Lower lobe of right lung (tissue), 2 donors: ENCODE data around the gene BACH2. TPM values are rescaled to one million over a fixed set of nuclear protein-coding genes. Genes with fewer than 3 reads are reported as not detected.

Experiments used
- ATAC-seq, 2 donors: fragments of 200-7000 bp; cut with Tn5 transposase; one replicate each; pipeline ENCODE4 v1.9.1; 2020 to 2022; ENCODE audit warnings: mild to moderate bottlenecking in 2 of 2, moderate library complexity in 2 of 2
- DNase-seq: peaks from one replicate; pipeline ENCODE4 v3.0.0-alpha.2; 2020
- H3K27ac ChIP-seq: fragments of 200-600 bp; one replicate; pipeline ENCODE4 v1.8.0; 2022
- H3K27me3 ChIP-seq: fragments of 200-600 bp; one replicate; pipeline ENCODE4 v1.8.0; 2022; ENCODE audit warnings: low read depth
- H3K36me3 ChIP-seq: fragments of 200-600 bp; one replicate; pipeline ENCODE4 v1.8.0; 2022; ENCODE audit warnings: mild to moderate bottlenecking
- H3K4me1 ChIP-seq: fragments of 200-600 bp; one replicate; pipeline ENCODE4 v1.8.0; 2022
- H3K4me3 ChIP-seq: fragments of 200-600 bp; one replicate; pipeline ENCODE4 v1.8.0; 2022; ENCODE audit warnings: mild to moderate bottlenecking
- H3K9me3 ChIP-seq: fragments of 200-600 bp; one replicate; pipeline ENCODE4 v1.8.0; 2022
- CTCF ChIP-seq: fragments of 200-600 bp; IDR thresholded peaks from one replicate; pipeline ENCODE4 v1.8.0; 2022; ENCODE audit warnings: antibody characterized with exemption, mild to moderate bottlenecking
- intact Hi-C: fragments of 100-400 bp; cut with DNase I; formaldehyde crosslinking; loops from one replicate; pipeline ENCODE4 v1.11.0; 2022
- total RNA-seq: library from RNA; stranded (reverse); fragmentation: NEBNext Ultra II Directional; extraction: Animal tissue kit (Norgen Biotek cat#: 25700); gene quantifications from one replicate; pipeline ENCODE4 v1.2.1, GENCODE V29; 2021
- donor health status: DM: no; HTN: yes; CAD: no; lungs with severe emphysema.

BACH2 gene
- total RNA-seq, 1 donor from 2014 or later: 6.3 TPM

- ATAC-seq: no peak
- no peaks in the 10 kb centered on the region for H3K27me3 ChIP-seq
- H3K27ac ChIP-seq: no peak overlapping the region
- peaks cover 17% of the 10 kb centered on the region for H3K4me1 ChIP-seq
- intact Hi-C loops: no loop called here
- no peaks in the 10 kb centered on the region for H3K9me3 ChIP-seq
- H3K4me3 ChIP-seq: no peak overlapping the region
- H3K36me3 ChIP-seq: no peaks in the 10 kb centered on the region
- TF ChIP-seq CTCF: no peak
- DNase-seq: no peak
These were observed 295.5 kb downstream of the BACH2 start for GRCh38 chr6:90000864-90001731.

- H3K27ac ChIP-seq: no peak overlapping the region
- H3K9me3 ChIP-seq: no peaks in the 10 kb centered on the region
- H3K4me1 ChIP-seq: peaks cover 17% of the 10 kb centered on the region
- no peaks in the 10 kb centered on the region for H3K36me3 ChIP-seq
- no peaks in the 10 kb centered on the region for H3K27me3 ChIP-seq
- H3K4me3 ChIP-seq: no peak overlapping the region
- peak in 1 of 2 donors; percentile 24 for ATAC-seq
- intact Hi-C loops: no loop called here
- no peak for TF ChIP-seq CTCF
- no peak for DNase-seq
These were observed 296.5 kb downstream of the BACH2 start for GRCh38 chr6:89999945-90000825.

GRCh38 chr6:89999154-89999553, 297.5 kb downstream of the BACH2 start:
- Histone ChIP-seq H3K36me3 (no peaks in the 10 kb centered on the region), H3K27ac (no peak overlapping the region), H3K4me1 (peaks cover 17% of the 10 kb centered on the region), H3K9me3 (no peaks in the 10 kb centered on the region), H3K4me3 (no peak overlapping the region), H3K27me3 (no peaks in the 10 kb centered on the region)
- intact Hi-C loops: no loop called here
- TF ChIP-seq CTCF: no peak
- DNase-seq (no peak), ATAC-seq (no peak)

GRCh38 chr6:89997456-89998445, 298.9 kb downstream of the BACH2 start:
- intact Hi-C loops: no loop called here
- Histone ChIP-seq H3K27me3 (no peaks in the 10 kb centered on the region), H3K27ac (no peak overlapping the region), H3K4me3 (no peak overlapping the region), H3K9me3 (no peaks in the 10 kb centered on the region), H3K36me3 (no peaks in the 10 kb centered on the region), H3K4me1 (peaks cover 17% of the 10 kb centered on the region)
- no peak for TF ChIP-seq CTCF
- no peak for DNase-seq
- ATAC-seq: no peak

GRCh38 chr6:89993411-89993810, 303.2 kb downstream of the BACH2 start:
- Histone ChIP-seq H3K27ac (no peak overlapping the region), H3K4me3 (no peak overlapping the region), H3K4me1 (peaks cover 3% of the 10 kb centered on the region), H3K27me3 (no peaks in the 10 kb centered on the region), H3K9me3 (no peaks in the 10 kb centered on the region), H3K36me3 (no peaks in the 10 kb centered on the region)
- no peak for TF ChIP-seq CTCF
- ATAC-seq (no peak), DNase-seq (no peak)
- intact Hi-C loops: no loop called here
